ENCODE data around the gene FAM234A. TPM values are rescaled to one million over a fixed set of nuclear protein-coding genes. Genes with fewer than 3 reads are reported as not detected.

Gene FAM234A
- total RNA-seq, 1 donor from 2014 or later, result 129 TPM

DNA sequence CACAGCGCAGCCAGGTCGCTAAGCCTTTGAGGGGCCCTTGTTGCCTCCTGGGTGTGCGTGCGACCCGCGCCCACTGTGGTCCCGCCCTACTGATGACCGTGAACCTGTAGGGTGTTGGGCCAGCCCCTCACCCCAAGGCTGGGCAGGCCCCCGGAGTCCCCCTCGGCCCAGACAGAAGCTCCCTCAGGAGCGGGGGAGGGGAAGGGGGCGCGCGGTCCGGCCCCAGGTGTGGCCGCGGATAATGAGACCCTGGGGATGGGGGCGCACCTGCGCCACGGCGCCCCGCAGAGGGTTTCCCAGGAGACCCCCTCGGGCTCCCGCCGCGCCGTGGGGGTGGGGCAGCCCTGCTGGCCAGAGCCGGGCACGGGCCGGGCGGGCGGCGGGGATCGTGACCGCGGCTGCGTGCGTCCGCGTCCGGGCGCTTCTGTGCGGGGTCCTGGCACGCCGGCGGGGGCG, 45.4 kb downstream of the FAM234A start:
- H3K36me3 Mint-ChIP-seq (ENCODE audit: insufficient read depth), result peaks cover under 1% of the 10 kb centered on the region
- DNase-seq (ENCODE audit: low spot score, unreplicated experiment), result no peak
- H3K9me3 Mint-ChIP-seq (ENCODE audit: low read depth), result no peaks in the 10 kb centered on the region
- TF ChIP-seq, protein P1, sequence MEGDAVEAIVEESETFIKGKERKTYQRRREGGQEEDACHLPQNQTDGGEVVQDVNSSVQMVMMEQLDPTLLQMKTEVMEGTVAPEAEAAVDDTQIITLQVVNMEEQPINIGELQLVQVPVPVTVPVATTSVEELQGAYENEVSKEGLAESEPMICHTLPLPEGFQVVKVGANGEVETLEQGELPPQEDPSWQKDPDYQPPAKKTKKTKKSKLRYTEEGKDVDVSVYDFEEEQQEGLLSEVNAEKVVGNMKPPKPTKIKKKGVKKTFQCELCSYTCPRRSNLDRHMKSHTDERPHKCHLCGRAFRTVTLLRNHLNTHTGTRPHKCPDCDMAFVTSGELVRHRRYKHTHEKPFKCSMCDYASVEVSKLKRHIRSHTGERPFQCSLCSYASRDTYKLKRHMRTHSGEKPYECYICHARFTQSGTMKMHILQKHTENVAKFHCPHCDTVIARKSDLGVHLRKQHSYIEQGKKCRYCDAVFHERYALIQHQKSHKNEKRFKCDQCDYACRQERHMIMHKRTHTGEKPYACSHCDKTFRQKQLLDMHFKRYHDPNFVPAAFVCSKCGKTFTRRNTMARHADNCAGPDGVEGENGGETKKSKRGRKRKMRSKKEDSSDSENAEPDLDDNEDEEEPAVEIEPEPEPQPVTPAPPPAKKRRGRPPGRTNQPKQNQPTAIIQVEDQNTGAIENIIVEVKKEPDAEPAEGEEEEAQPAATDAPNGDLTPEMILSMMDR (IDR thresholded peaks at IDR 0.05; ENCODE audit: unreplicated experiment), result no peak
- peaks cover 2% of the 10 kb centered on the region for H3K4me1 Mint-ChIP-seq (ENCODE audit: low read depth)
- H3K4me3 Mint-ChIP-seq (ENCODE audit: low read depth), result peak overlapping the region; percentile 52
- H3K27me3 Mint-ChIP-seq, result peaks cover 28% of the 10 kb centered on the region
- no peak overlapping the region for H3K27ac Mint-ChIP-seq

DNA sequence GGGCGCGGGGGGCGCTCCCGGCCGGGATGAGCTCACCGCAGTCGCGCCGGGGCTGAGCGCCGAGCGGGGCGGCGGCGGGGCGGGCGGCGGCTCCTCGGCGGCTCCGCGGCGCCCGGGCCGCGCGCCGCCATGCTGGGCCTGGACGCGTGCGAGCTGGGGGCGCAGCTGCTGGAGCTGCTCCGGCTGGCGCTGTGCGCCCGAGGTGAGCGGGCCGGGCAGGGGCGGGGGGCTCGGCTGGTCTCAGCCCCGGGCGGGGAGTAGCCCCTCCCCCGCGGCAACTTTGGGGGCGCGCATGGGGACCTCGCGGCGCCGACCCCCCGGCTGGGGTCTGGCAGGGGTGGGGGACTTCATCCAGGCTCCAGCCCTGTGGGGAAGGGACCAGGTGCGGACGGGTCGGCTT, 45.9 kb downstream of the FAM234A start, which contains the start of gene ARHGDIG:
Gene ARHGDIG, plus strand, starts transcription at position 40 of the 400 bp plus-strand sequence. Its CDS starts 90 bp downstream, at position 130.
- peaks cover 26% of the 10 kb centered on the region for H3K27me3 Mint-ChIP-seq
- peak within 1 kb of the TSS; percentile 56 for H3K4me3 Mint-ChIP-seq (ENCODE audit: low read depth)
- peaks cover 5% of the 10 kb centered on the region for H3K36me3 Mint-ChIP-seq (ENCODE audit: insufficient read depth)
- no peak for DNase-seq (ENCODE audit: low spot score, unreplicated experiment)
- H3K27ac Mint-ChIP-seq, result no peak within 1 kb of the TSS
- peaks cover 2% of the 10 kb centered on the region for H3K4me1 Mint-ChIP-seq (ENCODE audit: low read depth)
- TF ChIP-seq, protein P1 (IDR thresholded peaks at IDR 0.05; ENCODE audit: unreplicated experiment), result no peak
- no peaks in the 10 kb centered on the region for H3K9me3 Mint-ChIP-seq (ENCODE audit: low read depth)

DNA sequence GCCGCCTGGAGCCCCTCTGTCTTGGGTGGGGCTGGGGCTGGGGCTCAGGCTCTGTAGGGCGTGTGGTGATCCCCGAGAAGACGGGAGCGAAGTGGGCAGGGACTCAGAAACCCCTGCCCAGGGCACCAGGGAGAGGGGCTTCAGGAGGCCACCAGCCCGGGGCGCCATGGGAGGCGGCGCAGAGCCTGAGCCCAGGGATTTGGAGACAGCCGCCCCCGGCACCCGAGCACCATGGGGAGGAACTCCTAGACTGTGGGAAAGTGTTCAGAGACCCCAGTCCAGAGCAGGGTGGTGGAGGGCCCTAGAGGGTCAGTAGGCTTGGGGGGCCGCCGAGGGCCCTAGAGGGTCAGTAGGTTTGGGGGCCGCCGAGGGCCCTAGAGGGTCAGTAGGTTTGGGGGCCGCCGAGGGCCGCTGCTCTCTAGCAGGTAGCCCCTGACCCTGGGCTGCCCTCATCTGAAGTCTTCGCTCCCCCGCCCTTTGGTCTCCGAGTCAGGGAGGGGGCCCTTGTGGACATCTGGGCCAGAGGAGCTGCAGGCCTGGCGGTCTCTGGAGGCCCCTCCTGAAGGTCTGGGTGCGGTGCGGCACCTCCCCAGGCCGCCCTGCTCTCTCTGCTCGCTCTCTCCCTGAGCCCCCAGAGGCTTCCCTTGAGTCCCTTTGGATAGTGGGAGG, 46.5 kb downstream of the FAM234A start:
- TF ChIP-seq, protein P1 (IDR thresholded peaks at IDR 0.05; ENCODE audit: unreplicated experiment), result no peak
- no peaks in the 10 kb centered on the region for H3K9me3 Mint-ChIP-seq (ENCODE audit: low read depth)
- no peak for DNase-seq (ENCODE audit: low spot score, unreplicated experiment)
- no peak overlapping the region for H3K27ac Mint-ChIP-seq
- H3K4me1 Mint-ChIP-seq (ENCODE audit: low read depth), result peaks cover 2% of the 10 kb centered on the region
- peaks cover 5% of the 10 kb centered on the region for H3K36me3 Mint-ChIP-seq (ENCODE audit: insufficient read depth)
- H3K27me3 Mint-ChIP-seq, result peaks cover 26% of the 10 kb centered on the region
- H3K4me3 Mint-ChIP-seq (ENCODE audit: low read depth), result peak overlapping the region; percentile 56

DNA sequence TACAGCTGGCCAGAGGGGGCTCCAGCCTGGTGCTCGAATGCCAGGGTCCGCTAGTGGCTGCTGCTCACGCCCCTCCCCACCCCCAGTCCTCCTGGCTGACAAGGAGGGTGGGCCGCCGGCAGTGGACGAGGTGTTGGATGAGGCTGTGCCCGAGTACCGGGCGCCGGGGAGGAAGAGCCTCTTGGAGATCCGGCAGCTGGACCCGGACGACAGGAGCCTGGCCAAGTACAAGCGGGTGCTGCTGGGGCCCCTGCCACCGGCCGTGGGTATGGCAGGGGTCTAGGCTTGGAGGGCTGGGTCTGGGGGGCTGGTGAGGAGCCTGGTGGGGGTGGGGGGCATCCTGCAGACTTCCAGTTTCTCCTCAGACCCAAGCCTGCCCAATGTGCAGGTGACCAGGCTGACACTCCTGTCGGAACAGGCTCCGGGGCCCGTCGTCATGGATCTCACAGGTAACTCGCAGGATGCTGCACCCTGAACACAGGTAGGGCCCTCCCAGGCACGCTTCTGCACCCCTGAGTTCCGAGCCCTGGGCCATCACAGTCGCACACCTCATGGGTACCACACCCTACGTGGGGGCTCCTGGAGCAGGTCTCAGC, 47.1 kb downstream of the FAM234A start:
- no peaks in the 10 kb centered on the region for H3K4me1 Mint-ChIP-seq (ENCODE audit: low read depth)
- H3K27ac Mint-ChIP-seq, result no peak overlapping the region
- no peak for DNase-seq (ENCODE audit: low spot score, unreplicated experiment)
- no peaks in the 10 kb centered on the region for H3K9me3 Mint-ChIP-seq (ENCODE audit: low read depth)
- H3K36me3 Mint-ChIP-seq (ENCODE audit: insufficient read depth), result peaks cover 9% of the 10 kb centered on the region
- TF ChIP-seq, protein P1 (IDR thresholded peaks at IDR 0.05; ENCODE audit: unreplicated experiment), result no peak
- peaks cover 19% of the 10 kb centered on the region for H3K27me3 Mint-ChIP-seq
- no peak overlapping the region for H3K4me3 Mint-ChIP-seq (ENCODE audit: low read depth)

DNA sequence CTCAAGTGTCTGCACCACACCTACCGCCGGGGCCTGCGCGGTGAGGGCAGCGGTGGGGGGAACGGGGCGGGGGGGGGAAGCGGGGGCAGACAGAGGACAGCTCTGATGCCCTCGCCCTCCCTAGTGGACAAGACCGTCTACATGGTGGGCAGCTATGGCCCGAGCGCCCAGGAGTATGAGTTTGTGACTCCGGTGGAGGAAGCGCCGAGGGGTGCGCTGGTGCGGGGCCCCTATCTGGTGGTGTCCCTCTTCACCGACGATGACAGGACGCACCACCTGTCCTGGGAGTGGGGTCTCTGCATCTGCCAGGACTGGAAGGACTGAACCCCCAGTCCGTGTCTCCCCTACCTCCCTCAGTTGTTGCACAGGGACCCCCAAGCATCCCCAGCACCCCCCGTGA, 47.9 kb downstream of the FAM234A start:
- H3K4me1 Mint-ChIP-seq (ENCODE audit: low read depth), result no peaks in the 10 kb centered on the region
- H3K27me3 Mint-ChIP-seq, result peaks cover 13% of the 10 kb centered on the region
- H3K9me3 Mint-ChIP-seq (ENCODE audit: low read depth), result no peaks in the 10 kb centered on the region
- no peak overlapping the region for H3K27ac Mint-ChIP-seq
- H3K4me3 Mint-ChIP-seq (ENCODE audit: low read depth), result no peak overlapping the region
- TF ChIP-seq, protein P1 (IDR thresholded peaks at IDR 0.05; ENCODE audit: unreplicated experiment), result no peak
- DNase-seq (ENCODE audit: low spot score, unreplicated experiment), result no peak
- peaks cover 12% of the 10 kb centered on the region for H3K36me3 Mint-ChIP-seq (ENCODE audit: insufficient read depth)

Data from progenitor cell of endocrine pancreas (in vitro differentiated cells).